Mammary microvascular endothelial cell (primary cell): ENCODE measurements around the gene LCE3D. TPM values are rescaled to one million over a fixed set of nuclear protein-coding genes. Genes with fewer than 3 reads are reported as not detected.

Source experiments
- total RNA-seq: library from RNA; depleted of rRNA; stranded (reverse); fragments of >200 nt; gene quantifications from 2 replicates; pipeline ENCODE4 v1.2.3, GENCODE V29; 2015

The LCE3D gene
- not detected in 2 replicates for total RNA-seq

GRCh38 chr1:152580433-152580832, at the start of gene LCE3D:
TSS of gene LCE3D (minus strand) at chr1:152580516. CDS start at chr1:152579936, 580 bp downstream.

DNA sequence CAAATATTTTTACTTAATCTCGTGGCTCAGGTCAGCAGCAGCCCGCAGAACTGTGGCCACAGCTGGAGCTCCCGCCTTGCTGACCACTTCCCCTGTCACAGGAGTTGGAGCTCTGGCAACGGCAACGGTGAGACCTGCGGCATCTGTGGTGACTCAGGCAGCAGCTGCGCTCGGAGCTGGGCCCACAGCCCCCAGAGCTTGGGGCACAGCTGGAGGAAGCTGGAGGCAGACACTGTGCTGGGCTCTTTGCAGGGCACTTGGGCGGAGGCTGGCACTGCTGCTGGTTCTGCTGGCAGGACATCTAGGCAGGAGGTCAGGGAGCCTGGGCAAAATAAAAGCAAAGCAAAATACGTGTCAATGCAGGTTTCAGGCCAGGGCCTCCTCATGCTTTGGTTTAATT, 42.5 kb upstream of the LCE3D start, which contains the start of gene LCE3A:
TSS of gene LCE3A (minus strand) at position 301 of the 400 bp plus-strand sequence. CDS start at position 301, 0 bp downstream.

GRCh38 chr1:152613511-152613910, 33.2 kb upstream of the LCE3D start, which contains the start of gene LCE3B:
TSS of gene LCE3B (plus strand) at chr1:152613811. CDS start at chr1:152613811, 0 bp downstream.

GRCh38 chr1:152599934-152600333, 19.6 kb upstream of the LCE3D start, which contains the start of gene LCE3C:
TSS of gene LCE3C (plus strand) at chr1:152600234. CDS start at chr1:152600732, 498 bp downstream.

GRCh38 chr1:152566681-152567080, 13.6 kb downstream of the LCE3D start, which contains the start of gene LCE3E:
TSS of gene LCE3E (minus strand) at chr1:152566780. CDS start at chr1:152566208, 572 bp downstream.

Other genes starting within 250 kb of the LCE3D start
- gene FLG2, start 220.5 kb downstream of the LCE3D start, total RNA-seq, result not detected in 2 replicates
- not detected in 2 replicates for gene CRNN, start 166.3 kb downstream of the LCE3D start, total RNA-seq
- not detected in 2 replicates for gene LCE5A, start 69.7 kb downstream of the LCE3D start, total RNA-seq
- not detected in 2 replicates for gene CRCT1, start 66.0 kb downstream of the LCE3D start, total RNA-seq
- gene LCE3E, start 13.7 kb downstream of the LCE3D start, total RNA-seq, result not detected in 2 replicates
- not detected in 2 replicates for gene LCE3C, start 19.7 kb upstream of the LCE3D start, total RNA-seq
- not detected in 2 replicates for gene LCE3B, start 33.3 kb upstream of the LCE3D start, total RNA-seq
- not detected in 2 replicates for gene LCE3A, start 42.6 kb upstream of the LCE3D start, total RNA-seq
- gene LCE2D, start 82.9 kb upstream of the LCE3D start, total RNA-seq, result not detected in 2 replicates
- gene LCE2C, start 94.8 kb upstream of the LCE3D start, total RNA-seq, result not detected in 2 replicates
- not detected in 2 replicates for gene LCE2B, start 105.6 kb upstream of the LCE3D start, total RNA-seq
- not detected in 2 replicates for gene LCE2A, start 117.8 kb upstream of the LCE3D start, total RNA-seq
- gene LCE4A, start 127.6 kb upstream of the LCE3D start, total RNA-seq, result not detected in 2 replicates
- gene KPRP, start 177.5 kb upstream of the LCE3D start, total RNA-seq, result not detected in 2 replicates
- not detected in 2 replicates for gene LCE1F, start 194.6 kb upstream of the LCE3D start, total RNA-seq
- gene LCE1E, start 205.7 kb upstream of the LCE3D start, total RNA-seq, result not detected in 2 replicates
- gene LCE1D, start 216.2 kb upstream of the LCE3D start, total RNA-seq, result not detected in 2 replicates
- not detected in 2 replicates for gene LCE1C, start 226.1 kb upstream of the LCE3D start, total RNA-seq
- not detected in 2 replicates for gene LCE1B, start 231.5 kb upstream of the LCE3D start, total RNA-seq
- not detected in 2 replicates for gene LCE1A, start 247.0 kb upstream of the LCE3D start, total RNA-seq